ENCODE data around the gene CDYL2.

Gene CDYL2

DNA sequence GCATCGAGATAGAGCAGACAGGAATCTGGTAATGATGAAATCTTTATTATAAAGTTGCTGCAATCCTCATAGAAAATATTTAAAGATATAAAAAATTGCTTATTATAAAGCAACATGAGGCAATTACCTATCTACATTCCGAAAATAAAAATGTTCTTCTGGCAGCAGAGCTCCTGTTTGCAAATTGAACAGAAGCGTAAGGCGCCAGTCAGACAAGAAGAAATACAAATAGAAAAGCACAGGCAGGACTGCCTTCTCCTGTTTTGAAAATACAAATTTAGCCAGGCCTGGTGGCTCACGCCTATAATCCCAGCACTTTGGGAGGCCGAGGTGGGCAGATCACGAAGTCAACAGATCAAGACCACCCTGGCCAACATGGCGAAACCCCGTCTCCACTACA, 95.6 kb downstream of the CDYL2 start:
- DNase-seq (ENCODE audit: low read depth in 1 of 2, low spot score in 1 of 2) = no peak

DNA sequence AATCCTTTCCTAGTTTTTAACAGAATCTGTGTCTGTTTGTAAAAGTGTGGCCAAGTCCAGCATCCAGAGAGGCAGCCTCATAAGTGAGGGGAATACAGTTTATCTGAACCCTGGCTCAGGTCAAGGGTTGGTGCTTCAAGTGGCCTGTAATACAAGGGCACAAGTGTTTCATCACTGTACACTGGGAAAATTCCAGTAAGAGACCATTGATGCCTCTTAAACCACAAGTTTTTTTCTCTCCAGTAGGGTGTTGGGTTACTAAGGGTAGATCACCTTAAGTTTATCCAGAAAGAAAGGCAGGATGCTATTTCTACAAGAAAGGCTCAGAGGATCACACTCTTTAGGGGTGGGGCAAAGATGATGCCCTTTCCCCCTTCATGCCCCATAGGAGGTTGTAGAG, 96.7 kb downstream of the CDYL2 start:
- no peak for DNase-seq (ENCODE audit: low read depth in 1 of 2, low spot score in 1 of 2)

- no peak for DNase-seq (ENCODE audit: low read depth in 1 of 2, low spot score in 1 of 2)
These were observed 98.8 kb downstream of the CDYL2 start for GRCh38 chr16:80705596-80705995.

GRCh38 chr16:80704751-80705505, 99.5 kb downstream of the CDYL2 start:
- no peak for DNase-seq (ENCODE audit: low read depth in 1 of 2, low spot score in 1 of 2)

DNA sequence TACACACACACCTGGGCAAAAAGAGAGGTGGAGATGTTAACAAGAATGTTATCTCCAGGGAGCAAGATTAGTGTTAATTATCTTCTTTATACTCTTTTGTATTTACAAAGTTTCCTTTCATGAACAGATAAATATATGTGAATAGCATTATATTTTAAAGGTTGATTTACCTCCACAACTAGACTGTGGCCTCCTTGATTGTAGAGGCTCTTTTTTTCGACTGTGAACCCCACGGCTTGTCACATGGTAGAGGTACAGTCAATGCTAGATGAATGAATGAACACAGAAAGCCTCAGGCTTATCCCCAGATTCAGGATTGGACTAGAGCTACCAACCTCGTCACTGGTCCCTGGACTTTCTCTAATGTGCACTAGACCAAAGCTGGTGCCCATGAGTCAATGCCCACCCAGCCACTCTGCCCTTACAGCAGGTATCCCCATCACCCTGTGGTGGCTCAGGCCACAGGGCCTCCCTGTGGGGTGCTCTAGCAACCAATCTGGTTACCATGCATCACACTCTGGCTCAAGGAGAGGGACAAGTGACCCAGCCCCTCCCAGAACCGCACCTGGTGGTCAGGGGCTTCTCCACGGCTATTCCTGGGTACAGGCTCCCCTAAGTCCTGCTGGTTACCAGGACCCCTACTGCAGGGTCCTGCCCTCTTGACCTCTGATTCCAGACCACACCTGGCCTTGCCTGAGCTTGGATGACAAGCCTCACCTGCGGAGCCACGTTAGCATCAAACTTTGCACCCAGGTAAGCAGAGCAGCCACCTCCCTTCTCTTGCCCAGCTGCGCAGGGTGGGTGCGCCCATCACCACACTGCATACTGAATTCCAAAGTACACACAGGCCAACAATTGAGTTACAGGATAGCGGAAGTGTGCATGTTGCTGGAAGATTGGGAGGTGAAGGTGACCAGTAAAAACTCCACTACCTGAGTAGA, 101.0 kb downstream of the CDYL2 start:
- DNase-seq (ENCODE audit: low read depth in 1 of 2, low spot score in 1 of 2) = no peak

GRCh38 chr16:80702696-80703095, 101.7 kb downstream of the CDYL2 start:
- no peak for DNase-seq (ENCODE audit: low read depth in 1 of 2, low spot score in 1 of 2)

DNA sequence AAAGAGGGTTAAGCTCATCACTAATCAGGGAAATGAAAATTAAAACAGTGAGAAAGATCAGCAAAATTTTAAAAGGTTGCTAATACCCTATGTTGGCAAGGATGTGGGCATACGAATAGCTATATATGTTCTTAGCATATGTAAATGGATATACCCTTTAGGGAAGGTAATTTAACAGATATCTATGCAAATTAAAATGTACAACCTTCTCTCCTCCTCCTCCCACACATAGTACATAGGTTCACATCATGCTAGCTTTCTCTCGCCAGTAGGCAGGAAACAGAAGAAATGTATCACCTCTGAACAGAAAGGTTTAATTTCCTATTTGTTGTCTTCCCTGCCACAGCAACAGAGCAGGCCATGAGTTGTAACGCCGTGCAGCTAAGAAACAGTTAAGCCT, 103.8 kb downstream of the CDYL2 start:
- DNase-seq (ENCODE audit: low read depth in 1 of 2, low spot score in 1 of 2) = no peak

- DNase-seq (ENCODE audit: low read depth in 1 of 2, low spot score in 1 of 2) = no peak
These were observed 109.4 kb downstream of the CDYL2 start for GRCh38 chr16:80695020-80695419.

DNA sequence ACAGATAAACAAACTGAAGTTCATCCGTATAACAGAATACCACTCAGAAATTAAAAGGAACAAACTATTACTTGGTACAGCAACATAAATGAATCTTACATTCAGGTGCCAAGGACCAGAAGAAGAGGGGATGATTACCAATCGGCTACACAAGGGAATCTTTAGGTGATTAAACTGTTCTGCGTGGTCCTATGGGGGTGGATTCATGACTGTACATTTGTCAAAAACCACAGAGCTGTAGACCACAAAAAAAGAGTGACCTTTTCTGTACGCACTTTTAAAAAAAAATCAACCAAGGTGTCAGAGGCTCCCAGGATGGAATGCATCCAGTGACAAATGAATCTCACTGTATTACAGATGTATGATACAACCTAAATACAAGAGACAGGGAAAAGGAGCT, 110.8 kb downstream of the CDYL2 start:
- no peak for DNase-seq (ENCODE audit: low read depth in 1 of 2, low spot score in 1 of 2)

DNA sequence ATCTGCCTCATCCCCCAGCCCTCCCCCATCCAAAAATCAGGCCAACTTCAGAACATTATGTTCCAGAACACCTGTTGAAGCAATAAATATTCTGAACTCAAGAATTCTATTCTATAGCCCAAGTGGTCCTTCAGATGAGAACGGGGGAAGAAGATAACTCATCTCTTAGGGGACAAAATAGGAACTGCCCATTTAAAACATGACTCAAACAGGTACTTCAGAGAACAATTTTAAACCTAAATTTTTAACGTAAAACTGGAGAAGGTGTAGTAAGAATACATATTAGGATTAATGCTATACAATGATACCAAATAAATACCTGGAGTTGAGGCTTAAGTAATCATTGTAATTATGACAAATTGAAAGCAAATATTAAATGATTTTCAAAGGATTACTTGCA, 112.1 kb downstream of the CDYL2 start:
- no peak for DNase-seq (ENCODE audit: low read depth in 1 of 2, low spot score in 1 of 2)

- no peak for DNase-seq (ENCODE audit: low read depth in 1 of 2, low spot score in 1 of 2)
These were observed 113.2 kb downstream of the CDYL2 start for GRCh38 chr16:80691111-80691741.

DNA sequence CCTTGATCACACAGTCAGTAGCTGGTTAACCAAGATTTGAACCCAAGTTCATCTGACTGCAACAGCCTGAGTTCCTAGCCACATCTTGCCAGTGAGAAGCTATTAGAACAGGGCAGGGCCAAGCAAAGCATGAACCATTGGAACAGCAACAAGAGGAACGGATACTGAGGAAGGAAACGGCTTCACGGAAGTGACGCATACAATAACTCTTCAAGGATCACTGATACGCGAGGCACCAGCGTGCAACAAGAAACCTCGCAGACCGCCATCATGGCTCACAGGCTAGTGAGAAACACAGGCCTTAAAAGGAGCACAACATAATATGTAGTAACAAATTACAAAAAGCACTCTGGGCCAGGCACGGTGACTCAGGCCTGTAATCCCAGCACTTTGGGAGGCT, 114.9 kb downstream of the CDYL2 start:
- no peak for DNase-seq (ENCODE audit: low read depth in 1 of 2, low spot score in 1 of 2)

DNA sequence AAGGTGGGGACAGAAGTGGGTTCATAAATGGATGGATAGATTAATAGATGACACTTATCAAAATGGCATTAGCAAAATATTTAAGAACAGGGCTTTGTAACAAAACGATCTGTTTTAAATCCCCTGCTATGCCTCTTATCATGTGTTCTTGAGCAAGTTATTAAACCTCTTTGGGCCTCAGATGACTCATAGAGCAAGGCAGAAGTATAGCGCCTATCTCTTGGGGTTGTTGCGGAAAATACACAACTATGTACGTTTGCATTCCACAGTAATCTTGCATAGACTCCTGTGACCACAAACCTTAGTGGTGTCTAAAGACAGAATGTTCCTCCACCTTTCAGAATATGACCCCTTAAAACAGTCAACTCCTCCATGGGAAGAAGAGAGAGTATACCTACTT, 116.8 kb downstream of the CDYL2 start:
- no peak for DNase-seq (ENCODE audit: low read depth in 1 of 2, low spot score in 1 of 2)

GRCh38 chr16:80684906-80685305, 119.5 kb downstream of the CDYL2 start:
- DNase-seq (ENCODE audit: low read depth in 1 of 2, low spot score in 1 of 2) = no peak

DNA sequence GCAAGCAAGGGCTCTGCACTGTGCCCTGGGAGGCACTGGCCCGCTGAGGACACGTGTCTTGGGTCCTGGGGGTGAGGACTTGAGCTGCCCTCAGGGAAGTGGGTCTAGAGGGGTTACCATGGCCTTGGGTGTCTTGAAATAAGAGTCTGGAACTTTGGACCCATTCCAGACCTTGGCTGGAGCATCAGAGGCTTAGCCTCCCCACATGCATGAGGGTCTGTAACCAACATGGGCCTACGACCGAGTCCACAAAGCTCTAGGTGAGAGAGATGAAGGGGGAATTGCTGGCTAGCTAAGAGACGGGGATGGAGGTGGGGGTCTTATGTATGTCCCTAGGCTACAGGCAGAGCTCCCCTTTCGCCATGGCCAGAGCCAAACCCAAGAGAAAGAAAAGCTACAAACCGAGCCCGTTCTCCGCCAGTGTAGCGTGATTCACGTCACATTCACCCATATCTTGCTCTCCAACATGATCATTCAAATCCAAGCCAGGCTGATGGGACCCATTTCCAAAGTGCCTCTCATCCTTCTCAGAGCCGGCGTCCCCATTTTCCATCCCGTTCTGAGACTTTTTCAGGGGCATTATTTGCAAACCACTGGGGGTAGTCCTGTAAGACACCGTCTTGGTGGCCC, 120.1 kb downstream of the CDYL2 start:
- no peak for DNase-seq (ENCODE audit: low read depth in 1 of 2, low spot score in 1 of 2)

DNA sequence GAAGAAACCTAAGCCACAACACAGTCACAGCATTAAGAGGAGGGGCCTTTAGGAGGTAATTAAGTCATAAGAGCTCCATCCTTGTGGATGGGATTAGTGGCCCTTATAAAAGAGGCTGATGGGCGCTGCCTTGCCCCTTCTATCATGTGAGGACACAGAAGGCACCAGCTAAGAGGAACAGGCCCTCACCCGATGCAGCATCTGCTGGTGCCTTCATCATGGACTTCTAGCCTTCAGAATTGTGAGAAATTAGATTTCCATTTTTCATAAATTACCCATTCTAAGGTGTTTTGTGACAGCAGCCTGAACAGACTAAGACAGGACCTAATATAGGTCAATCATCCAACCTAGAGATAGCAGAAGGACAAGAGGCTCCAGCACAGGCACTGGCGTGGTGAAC, 120.8 kb downstream of the CDYL2 start:
- no peak for DNase-seq (ENCODE audit: low read depth in 1 of 2, low spot score in 1 of 2)

DNA sequence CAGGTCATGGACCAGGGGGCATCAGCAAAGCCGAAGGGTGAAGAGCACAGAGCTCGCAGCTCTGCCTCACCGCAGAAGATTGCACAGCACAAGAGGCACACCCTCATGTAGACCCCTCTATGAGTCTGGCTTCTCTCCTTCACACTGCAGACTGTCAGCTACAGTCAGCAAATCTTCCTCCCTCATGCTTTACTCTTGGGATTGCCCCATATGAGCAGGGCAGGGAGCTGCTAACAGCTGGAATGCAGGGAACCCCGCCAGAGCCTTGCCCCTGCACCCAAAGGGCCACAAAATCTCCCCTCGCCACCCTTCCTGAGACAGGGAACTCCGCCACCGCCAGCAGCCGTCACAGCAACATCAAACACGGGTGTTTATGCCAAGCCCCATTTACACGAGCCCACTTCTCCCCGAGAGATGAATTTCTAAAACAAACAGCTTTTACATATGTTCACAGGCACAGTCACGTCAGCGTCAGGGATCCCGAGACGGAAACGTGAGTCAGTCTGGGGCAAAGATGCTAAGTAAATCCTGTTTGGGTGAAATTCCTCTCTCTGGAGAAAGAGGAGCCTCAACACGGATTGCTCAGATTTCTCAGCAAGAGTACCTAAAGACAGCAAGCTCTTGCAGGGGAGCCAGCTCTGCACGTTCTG, 121.9 kb downstream of the CDYL2 start:
- DNase-seq (ENCODE audit: low read depth in 1 of 2, low spot score in 1 of 2) = no peak

GRCh38 chr16:80681436-80681835, 123.0 kb downstream of the CDYL2 start:
- no peak for DNase-seq (ENCODE audit: low read depth in 1 of 2, low spot score in 1 of 2)

DNA sequence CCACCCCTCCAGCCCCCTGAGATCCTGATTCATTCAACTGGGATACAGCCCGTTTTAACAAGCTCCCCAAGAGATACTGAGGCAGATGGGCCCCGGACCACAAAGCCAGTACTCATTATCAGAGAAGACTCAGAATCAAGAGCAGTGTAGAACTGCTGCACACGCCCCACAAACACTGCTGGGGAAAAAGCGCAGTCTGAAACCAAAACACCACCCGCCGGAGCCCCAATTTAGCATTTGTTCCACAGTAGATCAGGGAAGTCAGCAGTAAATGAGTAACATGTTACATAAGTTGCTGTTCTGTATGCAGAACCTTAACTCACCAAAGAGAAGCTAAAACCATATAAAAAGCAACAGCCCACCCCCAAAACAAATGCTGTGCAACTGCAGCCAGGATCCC, 123.6 kb downstream of the CDYL2 start:
- no peak for DNase-seq (ENCODE audit: low read depth in 1 of 2, low spot score in 1 of 2)

DNA sequence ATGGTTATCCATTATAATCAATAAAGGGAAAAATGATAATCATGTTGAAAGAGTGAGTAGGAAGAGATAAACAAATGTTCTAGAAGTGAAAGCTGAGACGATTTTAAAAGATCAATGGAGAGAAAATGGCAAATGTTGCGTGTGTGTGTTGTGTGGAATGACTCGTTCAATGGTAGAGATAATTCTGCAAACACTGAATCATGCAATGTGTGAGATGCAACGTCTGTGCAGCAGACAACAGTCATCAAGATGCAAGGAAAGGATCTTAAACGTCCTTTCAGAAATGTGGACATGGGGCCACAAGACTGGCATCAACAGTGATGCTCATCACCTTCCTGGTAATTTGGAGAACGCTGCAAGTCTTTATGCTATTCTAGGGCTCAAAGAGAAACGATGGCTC, 124.4 kb downstream of the CDYL2 start:
- DNase-seq (ENCODE audit: low read depth in 1 of 2, low spot score in 1 of 2) = no peak

- no peak for DNase-seq (ENCODE audit: low read depth in 1 of 2, low spot score in 1 of 2)
These were observed 129.5 kb downstream of the CDYL2 start for GRCh38 chr16:80674884-80675283.
